Measurements from ENCODE around the gene CLDN9.

- TF ChIP-seq CTCF (IDR thresholded peaks at IDR 0.05) (no peak), POLR2A (IDR thresholded peaks at IDR 0.05) (peak in 1 of 4 donors; percentile 27)
Observed at GRCh38 chr16:3036726-3037315, 24.1 kb downstream of the CLDN9 start, which contains the start of gene BICDL2.

All from esophagus squamous epithelium (tissue), 4 donors.